ENCODE measurements around the gene PRKG1. TPM values are rescaled to one million over a fixed set of nuclear protein-coding genes. Genes with fewer than 3 reads are reported as not detected.

The PRKG1 gene
- total RNA-seq, 4 donors from 2014 or later, result 26.5 to 72.3 (median 58.1) TPM

DNA sequence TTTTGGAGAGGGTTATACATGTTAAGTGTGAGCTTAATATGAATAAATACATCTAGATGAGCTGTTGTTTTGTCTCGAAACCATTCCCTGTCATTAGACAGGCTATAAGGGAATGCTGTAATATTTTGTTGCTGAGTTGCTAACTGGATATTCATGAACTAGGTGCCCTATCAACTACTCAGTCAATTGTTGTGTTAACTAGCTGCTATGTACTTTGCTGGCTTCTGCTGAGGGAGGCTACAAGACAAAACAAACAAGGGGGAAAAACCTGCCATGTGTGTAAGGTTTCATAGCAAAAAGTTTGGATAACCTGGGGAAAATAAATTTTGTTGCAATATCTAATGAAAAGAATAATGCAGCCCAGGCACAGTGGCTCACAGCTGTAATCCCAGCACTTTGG lies 514.7 kb downstream of the PRKG1 start:
- 84 to 87% methylated on average over 1 of the region's 1 CpG for WGBS, 2 donors
- H3K27me3 ChIP-seq, result no peaks in the 10 kb centered on the region
- H3K27ac ChIP-seq, result no peak overlapping the region
- H3K4me1 ChIP-seq, result no peaks in the 10 kb centered on the region
- H3K36me3 ChIP-seq, result no peaks in the 10 kb centered on the region
- no peak overlapping the region for H3K4me3 ChIP-seq (replicated peaks in 1 of 3)
- H3K9me3 ChIP-seq, result no peaks in the 10 kb centered on the region
- intact Hi-C loops (cut with DNase I), result no loop called here
- no peak for TF ChIP-seq POLR2A (IDR thresholded peaks at IDR 0.05)
- TF ChIP-seq, protein P1, sequence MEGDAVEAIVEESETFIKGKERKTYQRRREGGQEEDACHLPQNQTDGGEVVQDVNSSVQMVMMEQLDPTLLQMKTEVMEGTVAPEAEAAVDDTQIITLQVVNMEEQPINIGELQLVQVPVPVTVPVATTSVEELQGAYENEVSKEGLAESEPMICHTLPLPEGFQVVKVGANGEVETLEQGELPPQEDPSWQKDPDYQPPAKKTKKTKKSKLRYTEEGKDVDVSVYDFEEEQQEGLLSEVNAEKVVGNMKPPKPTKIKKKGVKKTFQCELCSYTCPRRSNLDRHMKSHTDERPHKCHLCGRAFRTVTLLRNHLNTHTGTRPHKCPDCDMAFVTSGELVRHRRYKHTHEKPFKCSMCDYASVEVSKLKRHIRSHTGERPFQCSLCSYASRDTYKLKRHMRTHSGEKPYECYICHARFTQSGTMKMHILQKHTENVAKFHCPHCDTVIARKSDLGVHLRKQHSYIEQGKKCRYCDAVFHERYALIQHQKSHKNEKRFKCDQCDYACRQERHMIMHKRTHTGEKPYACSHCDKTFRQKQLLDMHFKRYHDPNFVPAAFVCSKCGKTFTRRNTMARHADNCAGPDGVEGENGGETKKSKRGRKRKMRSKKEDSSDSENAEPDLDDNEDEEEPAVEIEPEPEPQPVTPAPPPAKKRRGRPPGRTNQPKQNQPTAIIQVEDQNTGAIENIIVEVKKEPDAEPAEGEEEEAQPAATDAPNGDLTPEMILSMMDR (IDR thresholded peaks at IDR 0.05), result no peak
- DNase-seq, result no peak

DNA sequence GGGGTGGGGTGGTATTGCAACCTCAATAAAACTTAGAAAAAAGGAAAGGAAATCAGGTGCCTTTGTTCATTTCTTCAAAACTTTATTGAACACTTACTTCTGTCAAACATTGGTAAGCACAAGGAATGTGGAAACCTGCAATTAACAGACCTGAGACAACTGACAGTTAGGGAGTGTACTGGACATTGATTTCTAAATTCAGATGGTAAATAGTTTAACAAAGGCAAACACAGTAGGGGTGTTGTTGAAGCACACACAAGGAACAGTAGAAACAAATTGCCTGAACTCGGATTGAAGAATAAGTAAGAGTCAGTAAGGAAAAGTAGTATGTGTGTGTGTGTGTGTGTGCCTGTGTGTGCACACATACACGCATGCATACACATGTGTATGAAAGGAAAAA lies 516.5 kb downstream of the PRKG1 start:
- no peaks in the 10 kb centered on the region for H3K36me3 ChIP-seq
- H3K9me3 ChIP-seq, result no peaks in the 10 kb centered on the region
- TF ChIP-seq POLR2A (IDR thresholded peaks at IDR 0.05), result no peak
- TF ChIP-seq, protein P1 (IDR thresholded peaks at IDR 0.05), result no peak
- WGBS, 2 donors, result 84 to 93% methylated on average over 2 of the region's 2 CpGs
- H3K4me3 ChIP-seq (replicated peaks in 1 of 3), result no peak overlapping the region
- H3K27me3 ChIP-seq, result no peaks in the 10 kb centered on the region
- H3K27ac ChIP-seq, result no peak overlapping the region
- no peak for DNase-seq
- no peaks in the 10 kb centered on the region for H3K4me1 ChIP-seq
- intact Hi-C loops (cut with DNase I), result no loop called here

DNA sequence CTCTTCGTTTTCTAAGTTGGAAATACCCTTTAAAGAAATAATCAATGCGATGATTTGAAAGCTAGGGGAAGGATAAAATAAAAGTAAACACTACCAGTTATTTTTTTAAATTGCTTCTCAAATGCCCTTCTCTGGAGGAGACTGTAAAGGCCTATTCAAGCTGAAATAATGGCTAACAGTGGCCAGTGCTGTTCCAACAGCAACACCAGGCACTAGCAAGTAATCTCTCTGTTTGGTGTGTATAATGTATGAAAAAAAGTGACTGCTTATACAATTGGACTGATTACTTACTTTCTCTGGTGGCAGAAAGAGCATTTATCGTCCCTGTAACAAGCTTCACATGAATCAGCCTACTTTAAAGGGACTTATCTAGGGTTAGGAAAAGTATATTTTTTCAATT lies 522.4 kb downstream of the PRKG1 start:
- 94 to 97% methylated on average over 3 of the region's 3 CpGs for WGBS, 2 donors
- no peaks in the 10 kb centered on the region for H3K9me3 ChIP-seq
- H3K4me3 ChIP-seq (replicated peaks in 1 of 3), result no peak overlapping the region
- H3K27me3 ChIP-seq, result no peaks in the 10 kb centered on the region
- intact Hi-C loops (cut with DNase I), result no loop called here
- H3K4me1 ChIP-seq, result no peaks in the 10 kb centered on the region
- no peak for DNase-seq
- TF ChIP-seq, protein P1 (IDR thresholded peaks at IDR 0.05), result no peak
- TF ChIP-seq POLR2A (IDR thresholded peaks at IDR 0.05), result no peak
- no peaks in the 10 kb centered on the region for H3K36me3 ChIP-seq
- no peak overlapping the region for H3K27ac ChIP-seq

DNA sequence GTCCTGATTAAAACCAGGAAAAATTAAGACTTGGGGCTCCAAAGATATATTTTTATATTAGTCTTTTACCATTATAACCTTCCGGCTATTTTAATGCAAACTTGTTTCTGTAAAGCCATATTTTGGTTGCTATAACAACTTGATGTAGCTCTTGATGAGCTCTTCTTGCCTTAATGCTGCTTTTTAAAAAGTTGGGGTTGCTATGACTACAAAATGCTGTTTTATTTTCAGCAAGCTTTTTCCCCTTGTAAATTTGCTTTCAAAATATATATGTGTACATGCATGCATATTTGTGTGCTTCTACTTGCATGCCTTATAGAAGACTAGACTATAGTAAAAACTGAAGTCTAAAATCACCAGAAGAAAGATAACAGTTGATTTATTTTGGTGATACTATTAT lies 525.4 kb downstream of the PRKG1 start:
- H3K27ac ChIP-seq, result no peak overlapping the region
- TF ChIP-seq, protein P1 (IDR thresholded peaks at IDR 0.05), result no peak
- TF ChIP-seq POLR2A (IDR thresholded peaks at IDR 0.05), result no peak
- H3K4me1 ChIP-seq, result no peaks in the 10 kb centered on the region
- H3K9me3 ChIP-seq, result no peaks in the 10 kb centered on the region
- intact Hi-C loops (cut with DNase I), result no loop called here
- no peak for DNase-seq
- no peaks in the 10 kb centered on the region for H3K27me3 ChIP-seq
- H3K36me3 ChIP-seq, result no peaks in the 10 kb centered on the region
- H3K4me3 ChIP-seq (replicated peaks in 1 of 3), result no peak overlapping the region
- 84 to 85% methylated on average over 1 of the region's 1 CpG for WGBS, 2 donors

DNA sequence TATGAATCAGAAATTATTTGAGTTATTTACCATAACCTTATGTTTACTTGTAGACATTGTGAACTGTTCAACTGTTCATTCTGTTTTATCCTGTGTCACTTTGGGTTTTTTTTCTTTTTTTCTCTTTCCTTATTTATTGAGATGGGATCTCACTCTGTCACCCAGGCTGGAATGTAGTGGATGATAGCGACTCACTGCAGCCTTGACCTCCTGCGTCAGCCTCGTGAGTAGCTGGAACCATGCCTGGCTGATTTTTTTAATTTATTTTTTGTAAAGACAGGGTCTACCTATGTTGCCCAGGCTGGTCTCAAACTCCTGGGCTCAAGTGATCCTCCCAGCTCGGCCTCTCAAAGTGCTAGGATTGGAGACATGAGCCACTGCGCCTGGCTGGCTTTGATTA lies 528.0 kb downstream of the PRKG1 start:
- Histone ChIP-seq H3K4me1 (no peaks in the 10 kb centered on the region), H3K4me3 (replicated peaks in 1 of 3) (no peak overlapping the region), H3K27ac (no peak overlapping the region), H3K9me3 (no peaks in the 10 kb centered on the region), H3K36me3 (no peaks in the 10 kb centered on the region), H3K27me3 (no peaks in the 10 kb centered on the region)
- 90 to 91% methylated on average over 5 of the region's 5 CpGs for WGBS, 2 donors
- intact Hi-C loops (cut with DNase I), result no loop called here
- TF ChIP-seq, protein P1 (IDR thresholded peaks at IDR 0.05), result no peak
- no peak for TF ChIP-seq POLR2A (IDR thresholded peaks at IDR 0.05)
- no peak for DNase-seq
